Measurements from ENCODE around the gene RAPGEF1.

Gene RAPGEF1

GRCh38 chr9:131575946-131576853 lies 163.7 kb downstream of the RAPGEF1 start:
- TF ChIP-seq, protein P1, sequence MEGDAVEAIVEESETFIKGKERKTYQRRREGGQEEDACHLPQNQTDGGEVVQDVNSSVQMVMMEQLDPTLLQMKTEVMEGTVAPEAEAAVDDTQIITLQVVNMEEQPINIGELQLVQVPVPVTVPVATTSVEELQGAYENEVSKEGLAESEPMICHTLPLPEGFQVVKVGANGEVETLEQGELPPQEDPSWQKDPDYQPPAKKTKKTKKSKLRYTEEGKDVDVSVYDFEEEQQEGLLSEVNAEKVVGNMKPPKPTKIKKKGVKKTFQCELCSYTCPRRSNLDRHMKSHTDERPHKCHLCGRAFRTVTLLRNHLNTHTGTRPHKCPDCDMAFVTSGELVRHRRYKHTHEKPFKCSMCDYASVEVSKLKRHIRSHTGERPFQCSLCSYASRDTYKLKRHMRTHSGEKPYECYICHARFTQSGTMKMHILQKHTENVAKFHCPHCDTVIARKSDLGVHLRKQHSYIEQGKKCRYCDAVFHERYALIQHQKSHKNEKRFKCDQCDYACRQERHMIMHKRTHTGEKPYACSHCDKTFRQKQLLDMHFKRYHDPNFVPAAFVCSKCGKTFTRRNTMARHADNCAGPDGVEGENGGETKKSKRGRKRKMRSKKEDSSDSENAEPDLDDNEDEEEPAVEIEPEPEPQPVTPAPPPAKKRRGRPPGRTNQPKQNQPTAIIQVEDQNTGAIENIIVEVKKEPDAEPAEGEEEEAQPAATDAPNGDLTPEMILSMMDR (IDR thresholded peaks at IDR 0.05; ENCODE audit: low read depth, low read length, missing control alignments): no peak
- no peak overlapping the region for H3K4me3 ChIP-seq (ENCODE audit: low read depth, low read length)
- DNase-seq (ENCODE audit: low read depth): no peak
- in situ Hi-C loops (cut with HindIII; ENCODE audit: low sequenced_read_pairs): no loop called here

DNA sequence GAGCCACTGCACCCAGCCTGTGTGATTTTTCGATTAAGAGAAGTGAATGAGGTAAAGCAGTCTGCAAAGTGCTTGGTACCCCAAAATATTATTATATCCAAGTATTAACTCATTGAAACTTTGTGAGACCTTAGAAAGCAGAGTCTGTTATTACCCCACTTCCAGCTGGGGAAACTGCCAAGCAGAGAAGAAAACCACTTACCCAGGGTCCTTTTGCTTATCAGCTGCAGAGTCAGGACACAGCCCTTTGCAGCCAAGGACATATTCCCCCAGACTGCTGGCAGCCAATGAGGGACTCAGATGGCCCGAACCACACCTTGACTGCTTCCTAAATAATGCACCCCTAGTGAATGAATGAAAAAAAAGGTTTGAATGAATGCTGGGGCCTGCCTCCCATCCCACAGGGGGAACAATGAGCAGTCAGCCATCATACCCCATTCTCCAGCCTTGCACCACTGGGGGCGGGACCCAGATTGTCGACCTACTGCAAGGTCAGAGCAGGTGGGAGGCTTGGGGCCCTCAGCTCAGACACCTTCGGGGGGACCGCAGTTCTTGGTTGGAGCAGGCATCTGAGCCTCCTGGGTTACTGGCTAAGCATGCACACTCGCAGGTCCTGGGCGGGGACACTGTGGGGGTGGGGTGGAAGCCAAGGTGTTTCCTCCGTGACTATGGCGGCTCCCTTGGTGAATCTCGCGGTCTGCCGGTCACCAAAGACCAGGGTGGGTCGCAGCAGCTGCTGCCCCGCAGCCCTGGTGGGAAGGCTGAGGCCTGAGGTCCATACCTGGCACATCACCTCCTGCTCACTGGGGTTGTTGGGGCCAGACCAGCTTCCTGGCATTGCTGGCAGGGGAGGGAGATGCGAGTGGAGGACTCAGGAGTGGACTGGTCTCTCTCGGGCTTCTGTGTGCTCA lies 164.9 kb downstream of the RAPGEF1 start:
- H3K4me3 ChIP-seq (ENCODE audit: low read depth, low read length): no peak overlapping the region
- TF ChIP-seq, protein P1 (IDR thresholded peaks at IDR 0.05; ENCODE audit: low read depth, low read length, missing control alignments): no peak
- in situ Hi-C loops (cut with HindIII; ENCODE audit: low sequenced_read_pairs): no loop called here
- DNase-seq (ENCODE audit: low read depth): no peak

DNA sequence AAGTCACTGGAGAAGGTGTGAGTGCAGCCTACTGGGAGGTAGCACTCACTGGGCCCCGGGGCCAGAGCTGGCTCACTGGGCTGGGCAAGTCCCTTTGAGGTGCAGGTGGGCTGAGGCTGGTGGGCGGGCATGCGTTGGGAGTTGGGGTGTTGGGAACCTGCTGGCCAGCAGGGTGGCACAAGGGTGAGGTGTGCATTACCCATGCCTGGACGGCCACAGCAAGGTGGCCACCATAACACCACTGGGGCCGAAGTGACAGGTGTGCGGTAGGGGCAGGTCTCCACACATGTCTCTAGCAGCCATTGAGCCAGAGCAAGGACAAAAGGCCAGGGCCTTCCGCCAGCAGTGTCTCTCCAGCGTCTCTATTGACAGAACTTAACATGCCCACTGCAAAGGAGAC lies 172.0 kb downstream of the RAPGEF1 start:
- no peak for DNase-seq (ENCODE audit: low read depth)
- in situ Hi-C loops (cut with HindIII; ENCODE audit: low sequenced_read_pairs): no loop called here
- H3K4me3 ChIP-seq (ENCODE audit: low read depth, low read length): no peak overlapping the region
- TF ChIP-seq, protein P1 (IDR thresholded peaks at IDR 0.05; ENCODE audit: low read depth, low read length, missing control alignments): no peak

DNA sequence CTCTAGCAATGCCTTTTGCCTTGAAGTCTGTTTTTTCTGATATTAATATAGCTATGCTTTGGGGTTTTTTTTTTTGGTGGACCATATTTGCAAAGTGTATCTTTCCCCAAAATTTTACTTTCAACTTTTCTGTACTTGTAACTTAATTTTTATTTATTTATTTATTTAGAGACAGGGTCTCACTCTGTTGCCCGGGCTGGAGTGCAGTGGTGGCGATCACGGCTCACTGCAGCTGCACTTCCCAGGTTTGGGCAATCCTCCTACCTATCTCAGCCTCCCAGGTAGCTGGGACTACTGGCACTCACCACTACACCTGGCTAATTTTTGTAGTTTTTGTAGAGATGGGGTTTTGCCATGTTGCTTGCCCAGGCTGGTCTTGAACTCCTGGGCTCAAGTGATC lies 173.7 kb downstream of the RAPGEF1 start:
- no peak overlapping the region for H3K4me3 ChIP-seq (ENCODE audit: low read depth, low read length)
- no peak for DNase-seq (ENCODE audit: low read depth)
- TF ChIP-seq, protein P1 (IDR thresholded peaks at IDR 0.05; ENCODE audit: low read depth, low read length, missing control alignments): no peak
- in situ Hi-C loops (cut with HindIII; ENCODE audit: low sequenced_read_pairs): no loop called here

DNA sequence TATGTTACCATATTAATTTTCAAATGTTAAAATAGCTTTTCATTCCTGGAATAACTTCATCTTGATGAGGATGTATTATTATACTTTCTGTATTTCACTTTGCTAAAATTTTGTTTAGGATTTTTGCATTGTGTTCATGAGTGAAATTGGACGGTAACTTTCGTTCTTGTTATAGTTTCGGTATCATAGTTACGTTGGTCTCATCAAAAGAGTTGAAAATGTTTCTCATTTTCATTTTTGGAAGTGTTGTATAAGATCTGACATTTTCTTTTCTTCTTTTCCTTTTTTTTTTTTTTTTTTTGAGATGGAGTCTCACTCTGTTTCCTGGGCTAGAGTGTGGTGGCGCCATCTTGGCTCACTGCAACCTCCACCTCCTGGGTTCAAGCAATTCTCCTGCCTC lies 174.5 kb downstream of the RAPGEF1 start:
- TF ChIP-seq, protein P1 (IDR thresholded peaks at IDR 0.05; ENCODE audit: low read depth, low read length, missing control alignments): no peak
- in situ Hi-C loops (cut with HindIII; ENCODE audit: low sequenced_read_pairs): no loop called here
- DNase-seq (ENCODE audit: low read depth): no peak
- H3K4me3 ChIP-seq (ENCODE audit: low read depth, low read length): no peak overlapping the region

Data from astrocyte of the cerebellum (primary cell).